Stimulated activated CD4-positive, alpha-beta T cell treated with anti-CD3 and anti-CD28 coated beads, Interleukin-12 subunit alpha, Interleukin-12 subunit beta, amount 100 ng/mL, for 24 hours (primary cell): Measurements from ENCODE around the gene THADA.
"Not testable (repeated sequence)": the region's sequence is repeated elsewhere in the genome, so short reads cannot be mapped to it uniquely, and the experiment has no call there.

Experiments used
- DNase-seq, 2 experiments: peaks; one replicate each; pipeline ENCODE4 v3.0.0-alpha.2; 2020; ENCODE audit warnings: low read depth in 2 of 2

Gene THADA

DNA sequence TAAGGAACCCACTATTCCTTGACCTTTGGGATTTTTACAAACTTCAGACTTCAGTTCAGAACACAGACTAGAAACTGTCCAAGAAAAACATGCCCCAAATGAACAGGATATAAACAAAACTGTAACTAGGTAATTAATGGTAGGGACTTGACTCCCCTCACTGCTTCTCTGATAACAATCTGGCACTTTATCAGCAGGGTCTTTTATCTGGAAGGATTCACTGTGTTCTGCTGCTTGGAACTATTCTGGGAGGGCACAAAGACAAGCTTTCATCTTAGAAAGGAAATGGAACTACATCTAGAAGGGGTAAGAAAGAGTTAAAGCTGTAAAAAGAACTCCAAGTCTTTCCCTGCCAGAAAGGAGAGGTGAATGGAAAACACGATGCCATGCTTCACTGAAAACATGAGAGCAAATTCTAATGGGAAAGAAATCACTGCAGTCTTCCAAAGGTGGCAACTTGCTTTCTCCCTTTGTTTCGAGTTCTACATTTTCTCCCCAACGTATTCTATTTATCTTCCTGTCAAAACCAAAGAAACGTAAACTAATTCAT, 181.2 kb downstream of the THADA start:
- DNase-seq: no peak

- DNase-seq: no peak
Observed at GRCh38 chr2:43414033-43414432, 181.8 kb downstream of the THADA start.

DNA sequence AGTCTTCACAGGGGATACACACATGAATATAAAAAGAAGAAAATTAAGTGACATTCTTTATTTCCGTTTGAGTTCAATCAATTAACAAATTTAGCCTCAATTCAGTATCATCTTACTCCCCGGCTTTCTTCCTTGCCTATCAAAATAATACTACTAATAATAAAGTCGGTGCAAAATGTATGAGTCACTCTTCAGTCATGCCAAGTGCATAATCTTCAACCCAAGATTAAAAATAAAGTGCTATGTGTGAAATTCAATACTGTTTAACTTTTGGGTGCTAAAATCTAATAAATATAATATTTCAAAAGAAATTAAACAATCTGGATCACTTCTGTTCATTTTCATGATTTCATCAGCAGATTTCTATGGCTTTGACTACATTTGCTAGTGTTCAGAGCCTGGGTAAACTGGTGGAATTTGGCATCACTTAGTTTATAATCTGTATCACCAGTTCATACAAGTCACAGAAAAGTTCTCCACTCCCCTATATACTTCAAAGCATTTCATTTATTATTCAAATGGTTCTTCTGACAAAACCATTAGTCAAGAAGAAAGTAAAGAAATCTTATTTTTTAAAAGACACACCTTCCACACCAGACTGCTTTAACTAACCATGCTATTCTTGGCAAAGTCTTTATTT, 183.6 kb downstream of the THADA start:
- DNase-seq: no peak

DNA sequence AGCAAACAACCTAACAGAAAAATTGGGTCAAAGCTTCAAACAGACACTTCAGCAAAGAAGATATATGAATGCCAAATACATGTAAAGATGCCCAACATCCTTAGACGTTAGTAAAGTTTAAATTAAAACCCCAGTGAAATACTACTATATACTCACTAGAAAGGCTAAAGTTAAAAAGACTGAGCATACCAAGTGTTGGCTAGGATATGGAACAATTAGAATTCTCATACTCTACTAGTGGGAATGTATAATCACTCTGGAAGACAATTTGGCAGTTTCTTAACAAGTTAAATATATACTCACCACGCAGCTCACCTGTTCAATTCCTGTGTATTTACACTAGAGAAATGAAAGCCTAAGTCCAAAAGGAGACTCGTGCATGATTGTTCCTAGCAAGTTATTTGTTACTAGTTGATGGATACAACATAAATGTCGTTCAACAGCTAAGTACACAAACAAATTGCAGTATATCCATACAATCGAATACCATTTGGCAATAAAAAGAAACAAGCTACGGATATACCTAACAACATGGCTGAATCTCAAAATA, 185.7 kb downstream of the THADA start:
- no peak for DNase-seq

- no peak for DNase-seq
Observed at GRCh38 chr2:43408407-43409160, 187.3 kb downstream of the THADA start.

GRCh38 chr2:43407935-43408334, 187.9 kb downstream of the THADA start:
- no peak for DNase-seq

DNA sequence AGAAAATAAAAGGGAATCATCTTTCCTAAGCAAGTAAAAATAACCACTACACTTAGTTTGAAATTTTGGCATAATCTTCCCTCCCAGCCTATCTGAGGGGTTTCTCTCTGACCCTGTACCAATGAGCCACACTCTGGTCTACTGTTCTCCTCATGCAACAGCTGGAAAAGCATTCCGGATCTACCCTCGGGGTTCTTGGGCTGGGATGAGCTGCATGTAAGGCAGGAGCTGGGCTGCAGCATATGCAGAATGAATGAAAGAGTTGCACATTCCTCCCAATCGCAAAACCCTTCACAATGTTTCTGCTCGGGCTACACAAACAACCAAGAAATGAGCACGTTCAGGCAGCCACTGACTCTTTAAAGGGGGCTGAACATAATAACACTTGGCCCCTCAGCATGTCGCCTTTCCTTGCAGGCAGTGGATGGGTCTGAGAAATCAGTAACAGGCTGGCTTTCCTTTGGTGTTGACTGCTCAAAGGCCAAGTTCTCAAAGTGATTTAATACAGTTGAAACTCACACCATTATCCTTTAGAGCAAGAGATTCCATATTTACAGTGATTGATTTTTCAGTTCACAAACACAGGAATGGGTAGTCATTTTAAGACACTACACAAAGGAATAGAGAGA, 189.1 kb downstream of the THADA start:
- DNase-seq: no peak

DNA sequence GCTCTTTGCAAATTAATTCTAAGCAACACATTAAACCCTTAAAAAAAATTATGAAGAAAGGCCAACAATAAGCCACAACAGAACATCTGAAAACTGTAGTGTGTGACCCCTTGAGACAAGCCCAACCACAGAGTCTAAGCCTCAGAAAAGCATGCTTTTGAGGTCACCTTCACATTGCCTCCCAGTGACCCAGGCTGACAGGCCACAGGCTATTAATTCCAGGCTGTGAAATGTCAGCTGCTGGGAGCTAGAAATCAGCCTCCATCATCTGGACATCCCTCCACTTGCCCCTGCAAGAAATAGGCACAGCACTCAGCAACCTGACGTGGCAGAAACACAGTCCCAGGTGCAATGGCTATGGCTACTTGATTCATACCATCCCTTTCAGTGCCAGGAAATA, 190.0 kb downstream of the THADA start:
- DNase-seq: no peak

DNA sequence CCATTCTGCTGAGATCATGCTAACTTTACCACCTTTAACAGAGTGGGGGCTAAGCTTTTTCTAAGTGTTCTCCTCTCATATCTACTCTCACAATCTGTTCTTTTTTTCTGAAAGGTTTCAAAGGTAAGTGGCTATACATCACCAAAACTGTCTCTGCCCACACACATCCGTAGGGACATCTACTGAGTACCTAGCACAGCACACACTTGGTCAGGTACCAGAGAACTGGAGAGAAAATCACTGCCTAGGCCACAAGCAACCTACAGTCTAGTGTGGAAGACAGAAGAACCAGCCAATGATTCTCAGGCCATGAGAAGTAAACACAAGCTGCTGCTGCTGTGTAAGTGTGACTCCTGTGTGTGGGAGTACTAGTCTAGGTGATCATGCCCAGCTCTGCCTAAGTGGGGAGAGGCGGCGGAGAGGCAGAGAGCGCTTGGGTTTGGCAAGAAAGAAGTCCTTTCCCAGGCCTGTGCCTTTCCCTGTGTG, 193.3 kb downstream of the THADA start:
- DNase-seq: no peak

DNA sequence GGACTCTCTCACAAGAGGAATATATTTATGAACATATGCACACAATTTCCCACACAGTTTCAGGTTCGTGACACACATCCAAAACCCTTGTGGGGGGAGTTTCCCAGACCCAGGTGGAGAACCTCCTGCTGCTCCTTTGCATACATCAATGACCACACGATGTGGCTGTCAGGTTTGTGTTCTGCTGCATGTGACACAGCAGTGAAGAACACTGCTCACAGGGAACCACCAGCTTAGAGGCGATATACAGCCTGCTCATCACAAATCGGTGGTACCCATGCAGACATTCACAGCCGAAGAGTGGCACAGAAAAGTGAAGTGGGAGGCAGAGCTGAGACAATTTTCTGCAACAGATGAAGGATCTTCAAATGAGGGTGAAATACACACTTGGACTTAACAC, 193.8 kb downstream of the THADA start:
- no peak for DNase-seq

DNA sequence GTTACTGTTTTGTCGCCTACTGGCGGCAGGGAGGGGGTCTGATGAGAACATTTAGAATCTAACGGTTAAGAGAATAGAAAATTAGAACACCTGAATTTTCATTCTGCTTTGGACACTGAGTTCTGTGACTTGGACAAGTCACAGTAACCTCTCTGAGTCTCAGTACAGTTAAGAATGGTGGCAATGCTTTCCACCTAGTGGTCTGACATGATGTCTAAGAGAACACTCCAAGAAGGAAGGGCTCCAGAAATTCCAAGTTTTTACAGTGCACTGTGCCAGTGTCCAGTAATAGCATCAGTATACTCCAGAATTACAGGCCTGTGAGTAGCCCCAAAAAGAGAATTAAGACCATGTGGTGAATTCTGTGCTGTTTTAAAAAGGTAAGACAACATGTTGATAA, 195.3 kb downstream of the THADA start:
- no peak for DNase-seq

GRCh38 chr2:43399515-43400264, 196.1 kb downstream of the THADA start:
- no peak for DNase-seq

GRCh38 chr2:43399098-43399497, 196.7 kb downstream of the THADA start:
- DNase-seq: no peak

GRCh38 chr2:43397821-43398220, 198.0 kb downstream of the THADA start:
- DNase-seq: no peak

- DNase-seq: no peak
Observed at GRCh38 chr2:43397411-43397810, 198.4 kb downstream of the THADA start.

DNA sequence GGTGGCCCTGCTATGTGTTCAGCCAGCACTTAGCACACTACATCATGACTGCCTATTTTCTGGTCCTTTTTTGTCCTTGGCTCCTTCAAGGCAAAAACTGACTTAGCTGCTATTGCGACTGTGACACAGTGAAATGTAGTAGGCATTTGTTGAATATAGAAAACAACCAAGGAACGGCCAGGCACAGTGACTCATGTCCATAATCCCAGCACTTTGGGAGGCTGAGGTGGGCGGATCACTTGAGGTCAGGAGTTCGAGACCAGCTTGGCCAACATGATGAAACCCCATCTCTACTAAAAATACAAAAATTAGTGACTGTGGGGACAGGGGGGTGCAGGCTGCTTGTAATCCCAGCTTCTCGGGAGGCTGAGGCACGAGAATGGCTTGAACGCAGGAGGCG, 199.5 kb downstream of the THADA start:
- DNase-seq: not testable (repeated sequence)

DNA sequence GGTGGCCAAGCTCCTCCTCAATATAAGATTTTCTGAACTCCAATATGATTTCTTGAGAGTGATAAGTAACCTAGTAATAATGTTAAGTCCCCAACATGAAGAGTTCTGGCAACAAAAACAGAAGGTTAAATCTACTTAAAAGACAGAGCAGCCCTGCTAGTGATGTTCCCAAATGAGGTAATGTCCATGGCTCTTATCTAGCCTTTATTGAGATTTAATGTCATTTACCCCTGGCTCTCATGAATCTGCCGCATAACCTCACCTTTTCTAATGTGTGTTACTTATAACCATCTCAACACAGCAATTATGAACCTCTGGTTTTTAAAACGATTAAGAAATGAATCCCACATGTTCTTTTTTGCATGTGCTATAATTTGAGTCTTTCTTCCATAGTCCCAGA, 201.9 kb downstream of the THADA start:
- no peak for DNase-seq

DNA sequence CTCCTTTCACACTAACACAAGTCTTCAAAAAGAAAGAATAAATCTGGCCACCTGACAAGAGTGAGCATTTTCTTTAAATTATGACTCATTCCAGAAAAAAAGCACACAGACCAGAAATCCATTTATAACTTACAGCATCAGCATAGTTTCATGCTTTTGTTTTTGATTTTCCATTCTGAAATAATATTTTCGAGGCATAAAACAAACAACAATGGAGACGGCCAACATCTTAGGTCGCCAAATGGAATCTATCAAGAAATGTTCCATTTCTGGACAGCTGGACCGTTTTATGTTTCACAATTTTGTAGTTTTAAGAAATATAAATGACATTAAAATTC, 204.0 kb downstream of the THADA start:
- DNase-seq: no peak

DNA sequence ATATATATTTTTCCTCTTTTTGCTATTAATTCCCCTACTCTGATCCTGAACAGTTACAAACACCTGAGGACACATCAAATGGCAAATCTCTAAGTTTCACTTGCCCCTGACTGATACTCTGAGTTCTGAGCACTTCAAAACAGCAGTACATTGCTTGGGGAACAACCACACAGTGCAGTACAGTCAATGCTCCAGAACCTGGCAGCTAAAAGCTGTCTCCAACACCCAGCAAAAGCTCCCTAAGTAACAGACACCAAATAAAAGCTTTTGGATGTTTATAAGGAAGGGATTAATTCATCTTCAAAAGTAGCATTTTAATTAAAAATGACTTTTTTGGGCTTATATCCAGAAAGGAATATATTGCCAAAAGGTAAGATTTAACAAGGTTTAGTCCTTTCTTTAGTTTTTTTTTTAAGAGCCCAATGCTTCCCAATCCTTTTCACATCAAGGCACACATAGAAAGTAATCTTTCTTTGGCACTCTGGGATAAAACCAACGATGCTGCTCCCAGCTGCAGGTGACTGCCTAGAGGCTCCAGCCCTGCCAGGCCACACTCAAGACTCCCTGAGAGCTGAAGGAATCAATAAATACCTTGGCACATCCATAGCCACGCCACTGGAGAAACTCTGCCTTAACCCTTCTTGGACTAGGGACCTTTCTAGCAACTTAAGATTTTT, 204.5 kb downstream of the THADA start:
- no peak for DNase-seq

- DNase-seq: no peak
Observed at GRCh38 chr2:43389581-43390466, 206.0 kb downstream of the THADA start.
